ENCODE data around the gene METTL26.

- TF ChIP-seq POLR2A (IDR thresholded peaks at IDR 0.05) = no peak
- TF ChIP-seq, protein P1, sequence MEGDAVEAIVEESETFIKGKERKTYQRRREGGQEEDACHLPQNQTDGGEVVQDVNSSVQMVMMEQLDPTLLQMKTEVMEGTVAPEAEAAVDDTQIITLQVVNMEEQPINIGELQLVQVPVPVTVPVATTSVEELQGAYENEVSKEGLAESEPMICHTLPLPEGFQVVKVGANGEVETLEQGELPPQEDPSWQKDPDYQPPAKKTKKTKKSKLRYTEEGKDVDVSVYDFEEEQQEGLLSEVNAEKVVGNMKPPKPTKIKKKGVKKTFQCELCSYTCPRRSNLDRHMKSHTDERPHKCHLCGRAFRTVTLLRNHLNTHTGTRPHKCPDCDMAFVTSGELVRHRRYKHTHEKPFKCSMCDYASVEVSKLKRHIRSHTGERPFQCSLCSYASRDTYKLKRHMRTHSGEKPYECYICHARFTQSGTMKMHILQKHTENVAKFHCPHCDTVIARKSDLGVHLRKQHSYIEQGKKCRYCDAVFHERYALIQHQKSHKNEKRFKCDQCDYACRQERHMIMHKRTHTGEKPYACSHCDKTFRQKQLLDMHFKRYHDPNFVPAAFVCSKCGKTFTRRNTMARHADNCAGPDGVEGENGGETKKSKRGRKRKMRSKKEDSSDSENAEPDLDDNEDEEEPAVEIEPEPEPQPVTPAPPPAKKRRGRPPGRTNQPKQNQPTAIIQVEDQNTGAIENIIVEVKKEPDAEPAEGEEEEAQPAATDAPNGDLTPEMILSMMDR (IDR thresholded peaks at IDR 0.05) = no peak
These were observed 33.6 kb upstream of the METTL26 start for GRCh38 chr16:669666-670065.
